Suppressor macrophage treated with lipopolysaccharide for 1 hour (primary cell): ENCODE data around the gene VRK1.
"Not testable (repeated sequence)": the region's sequence is repeated elsewhere in the genome, so short reads cannot be mapped to it uniquely, and the experiment has no call there.

Experiments
- DNase-seq, 3 donors: peaks; one replicate each; pipeline ENCODE4 v3.0.0-alpha.2; 2020 to 2022

Gene VRK1

GRCh38 chr14:96796851-96797581 lies at the start of gene VRK1:
TSS of gene VRK1 (plus strand) at chr14:96797382. CDS start at chr14:96833472, 36,090 bp downstream.
- DNase-seq = peak; percentile 98 to 99 (median 99)

DNA sequence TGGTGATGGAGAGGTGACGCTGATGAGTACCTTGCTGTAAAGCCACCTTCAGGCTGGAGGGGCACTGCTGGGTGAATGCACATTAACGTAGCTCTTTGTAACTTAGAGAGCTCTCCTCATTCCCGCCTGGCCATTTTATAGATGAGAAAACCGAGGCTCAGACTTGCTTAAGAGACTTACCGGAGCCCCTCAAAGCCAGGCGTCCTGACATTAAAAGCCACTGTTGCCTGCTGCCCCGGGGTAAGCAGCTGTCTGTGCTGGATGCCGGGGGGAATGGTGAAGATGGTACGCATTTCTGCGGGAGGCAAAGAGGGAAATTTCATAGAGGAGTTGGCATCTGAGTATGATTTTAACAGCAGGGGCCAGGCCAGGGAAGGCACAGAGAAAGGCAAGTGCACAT lies 49.6 kb upstream of the VRK1 start:
- no peak for DNase-seq

GRCh38 chr14:96748362-96748761 lies 48.8 kb upstream of the VRK1 start:
- no peak for DNase-seq

DNA sequence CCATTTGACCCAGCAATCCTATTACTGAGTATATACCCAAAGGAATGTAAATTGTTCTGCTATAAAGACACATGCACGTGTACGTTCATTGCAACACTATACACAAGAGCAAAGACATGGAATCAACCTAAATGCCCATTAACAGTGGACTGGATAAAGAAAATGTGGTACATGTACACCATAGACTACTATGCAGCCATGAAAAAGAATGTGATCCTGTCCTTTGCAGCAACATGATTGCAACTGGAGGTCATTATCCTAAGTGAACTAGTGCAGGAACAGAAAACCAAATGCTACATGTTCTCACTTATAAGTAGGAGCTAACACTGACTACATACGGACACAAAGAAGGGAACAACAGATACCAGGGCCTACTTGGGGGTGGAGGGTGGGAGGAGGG lies 45.7 kb upstream of the VRK1 start:
- DNase-seq = no peak

DNA sequence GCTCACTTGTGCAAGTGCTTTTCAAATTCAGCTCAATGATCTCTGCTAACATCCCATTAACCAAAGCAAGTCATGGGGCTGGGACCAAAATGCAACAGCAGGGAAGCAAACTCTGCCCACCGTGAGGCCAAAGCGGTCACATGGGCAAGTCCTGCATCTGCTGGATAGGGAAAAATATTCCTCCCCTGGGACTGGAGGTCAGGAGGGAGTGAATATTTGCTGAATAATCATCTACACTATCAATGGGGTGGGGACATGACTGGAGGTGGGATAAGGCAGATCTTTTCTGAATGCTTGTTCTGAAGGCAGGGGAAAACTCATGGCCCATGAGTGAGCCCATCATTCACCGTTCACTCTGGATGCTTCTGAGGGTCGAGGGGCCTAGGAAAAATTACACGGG lies 45.1 kb upstream of the VRK1 start:
- DNase-seq = no peak

GRCh38 chr14:96752594-96752993 lies 44.6 kb upstream of the VRK1 start:
- DNase-seq = no peak

DNA sequence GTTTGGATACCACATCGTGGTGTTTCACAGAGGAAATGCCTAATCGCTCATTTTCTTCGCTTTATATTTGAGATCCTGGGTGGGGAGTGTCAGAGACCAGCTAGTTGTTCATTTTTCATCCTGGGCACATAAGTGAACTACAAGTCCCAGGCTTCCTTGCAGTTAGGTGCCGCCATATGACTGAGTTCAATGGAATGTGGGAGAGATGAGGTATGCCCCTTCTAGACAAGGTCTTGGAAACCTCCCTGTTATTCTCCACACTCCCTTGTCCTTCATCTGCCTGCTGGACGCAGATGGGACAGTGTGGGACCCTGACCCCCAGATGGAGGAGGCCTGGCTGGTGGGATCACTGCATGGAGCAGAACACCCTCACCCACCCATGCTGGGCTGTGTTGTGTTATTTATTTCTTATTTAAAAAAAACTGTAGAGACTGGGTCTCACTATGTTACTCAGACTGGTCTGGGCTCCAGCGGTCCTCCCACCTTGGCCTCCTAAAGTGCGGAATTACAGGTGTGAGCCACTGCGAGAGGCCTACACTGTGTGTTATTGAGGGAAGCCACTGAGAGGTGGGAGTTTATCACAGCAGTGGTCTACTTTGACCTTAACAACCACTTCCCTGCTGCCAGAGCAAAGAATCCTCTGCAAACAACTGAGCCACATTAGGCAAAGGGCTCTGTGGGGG lies 42.9 kb upstream of the VRK1 start:
- no peak for DNase-seq

- no peak for DNase-seq
These were observed 42.4 kb upstream of the VRK1 start for GRCh38 chr14:96754845-96755184.

DNA sequence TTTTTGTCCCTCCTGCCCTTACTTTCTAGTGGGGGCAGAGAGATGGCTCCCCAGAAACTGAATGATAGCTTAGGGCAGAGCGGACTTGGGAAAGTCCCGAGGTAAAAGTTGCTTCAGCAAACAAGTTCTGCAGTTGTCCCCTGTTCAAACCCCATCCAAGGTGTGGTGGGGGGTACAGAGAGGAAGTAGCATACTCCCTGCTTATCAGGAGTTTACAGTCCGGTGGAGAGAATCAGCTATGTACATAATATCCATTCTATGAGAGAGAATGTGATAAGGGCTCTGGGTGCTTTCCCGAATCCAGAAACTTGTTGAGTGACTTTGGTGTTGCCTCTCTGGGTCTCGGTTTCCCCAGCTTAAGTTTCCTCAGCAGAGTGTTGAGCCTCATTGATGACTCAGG lies 40.4 kb upstream of the VRK1 start:
- no peak for DNase-seq

DNA sequence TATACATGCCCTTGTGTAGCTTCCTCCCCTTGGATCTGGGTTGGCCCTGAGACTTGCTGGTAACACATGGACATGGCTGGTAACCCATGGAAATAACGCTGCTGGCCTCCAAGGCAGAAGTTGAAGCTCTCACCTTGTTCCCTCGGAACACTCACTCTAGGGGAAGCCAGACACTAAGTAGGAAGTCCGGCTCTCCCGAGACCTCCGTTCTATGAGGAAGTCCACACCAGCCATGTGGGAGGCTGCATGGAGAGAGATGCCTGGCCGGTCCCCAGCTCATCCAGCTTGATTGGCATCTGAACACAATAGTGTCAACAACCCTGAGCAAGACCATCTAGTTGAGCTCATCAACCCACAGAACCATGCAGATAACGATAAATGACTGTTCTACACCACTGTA lies 39.7 kb upstream of the VRK1 start:
- peak in 2 of 3 donors; percentile 19 to 25 for DNase-seq

DNA sequence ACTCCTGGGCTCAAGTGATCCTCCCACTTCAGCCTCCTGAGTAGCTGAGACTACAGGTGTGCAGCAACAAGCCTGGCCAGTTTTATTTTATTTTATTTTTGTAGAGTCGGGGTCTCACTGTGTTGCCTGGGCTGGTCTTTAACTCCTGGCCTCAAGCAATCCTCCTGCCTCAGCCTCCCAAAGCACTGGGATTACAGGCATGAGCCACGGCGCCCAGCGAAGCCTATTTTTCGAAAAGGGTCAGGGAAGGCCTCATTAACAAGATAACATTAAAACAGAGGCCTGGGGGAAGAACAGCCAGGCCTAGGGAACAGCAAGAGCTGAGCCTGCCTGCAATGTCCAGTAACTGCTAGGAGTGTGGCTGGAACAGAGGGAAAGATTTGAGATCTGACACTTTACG lies 36.1 kb upstream of the VRK1 start:
- no peak for DNase-seq

DNA sequence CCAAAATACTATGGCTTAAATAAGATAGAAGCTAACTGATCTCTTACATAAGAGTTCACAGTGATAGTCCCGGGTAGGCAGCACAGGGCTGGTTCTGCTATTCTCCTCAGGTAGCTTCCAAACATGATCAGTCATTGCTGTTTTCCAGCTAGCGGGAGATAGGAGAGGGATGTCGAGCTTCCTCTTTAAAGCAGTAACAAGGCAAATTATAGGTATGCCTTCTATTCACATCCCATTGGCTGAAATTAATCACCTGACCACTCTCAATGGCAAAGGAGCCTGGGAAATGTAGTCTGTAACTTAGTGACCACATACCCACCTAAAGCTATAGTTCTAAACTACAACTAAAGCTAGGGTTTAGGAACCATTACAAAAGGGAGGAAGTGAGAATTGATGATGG lies 34.5 kb upstream of the VRK1 start:
- peak; percentile 54 to 72 (median 65) for DNase-seq

DNA sequence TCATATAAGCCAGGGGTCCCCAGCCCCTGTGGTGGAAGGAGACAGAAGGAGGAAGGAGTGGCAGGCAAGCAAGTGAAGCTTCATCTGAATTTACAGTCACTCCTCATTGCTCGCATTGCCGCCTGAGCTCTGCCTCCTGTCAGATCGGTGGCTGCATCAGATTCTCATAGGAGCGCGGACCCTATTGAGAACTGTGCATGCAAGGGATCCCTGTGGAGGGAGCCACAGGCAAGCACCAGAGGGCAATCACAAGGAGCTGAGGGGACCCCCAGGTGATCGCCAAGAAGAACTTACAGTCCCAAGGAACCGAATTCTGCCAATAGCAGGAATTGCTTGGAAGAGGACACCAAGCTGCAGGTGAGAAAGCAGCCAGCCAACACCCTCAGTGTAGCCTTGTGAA lies 33.2 kb upstream of the VRK1 start:
- DNase-seq = no peak

GRCh38 chr14:96765205-96765604 lies 32.0 kb upstream of the VRK1 start:
- DNase-seq = not testable (repeated sequence)

- DNase-seq = no peak
These were observed 24.3 kb upstream of the VRK1 start for GRCh38 chr14:96772929-96773328.

DNA sequence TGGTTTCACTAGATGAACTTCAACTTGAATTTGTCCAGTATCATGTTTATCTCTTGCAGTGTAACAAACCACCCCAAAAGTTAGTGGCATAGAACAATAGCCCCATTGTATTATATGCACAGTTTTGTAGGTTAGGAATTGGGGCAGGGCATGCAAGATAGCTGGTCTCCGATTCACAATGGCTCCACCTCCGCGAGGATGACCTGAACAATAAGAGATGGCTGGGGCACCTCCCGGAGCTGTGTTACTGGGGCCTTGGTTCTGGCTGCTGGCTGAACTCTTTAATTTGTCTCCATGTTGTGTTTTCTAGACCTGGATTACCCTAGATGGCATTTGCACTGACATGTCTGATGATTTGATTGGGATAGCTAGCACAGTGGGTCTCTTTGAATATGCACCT lies 20.4 kb upstream of the VRK1 start:
- no peak for DNase-seq

DNA sequence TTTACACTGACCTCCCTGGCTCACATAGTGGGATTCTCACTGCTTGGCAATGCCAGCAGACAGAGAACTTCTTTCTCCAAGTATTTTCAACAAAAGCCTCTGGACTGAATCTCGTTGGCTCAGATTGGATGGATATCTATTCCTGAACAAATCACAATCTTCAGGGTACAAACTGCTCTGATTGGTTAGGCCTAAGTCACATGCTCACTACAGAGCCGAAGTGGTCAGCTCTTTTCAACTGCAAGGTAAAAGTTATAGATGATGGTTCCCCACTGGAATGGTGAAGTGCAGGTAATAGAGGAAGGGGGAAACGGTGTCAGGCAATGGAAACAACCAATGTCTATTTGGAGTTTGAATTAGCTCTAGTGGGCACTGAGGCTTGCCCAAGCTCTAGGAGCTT lies 16.7 kb upstream of the VRK1 start:
- DNase-seq = no peak

DNA sequence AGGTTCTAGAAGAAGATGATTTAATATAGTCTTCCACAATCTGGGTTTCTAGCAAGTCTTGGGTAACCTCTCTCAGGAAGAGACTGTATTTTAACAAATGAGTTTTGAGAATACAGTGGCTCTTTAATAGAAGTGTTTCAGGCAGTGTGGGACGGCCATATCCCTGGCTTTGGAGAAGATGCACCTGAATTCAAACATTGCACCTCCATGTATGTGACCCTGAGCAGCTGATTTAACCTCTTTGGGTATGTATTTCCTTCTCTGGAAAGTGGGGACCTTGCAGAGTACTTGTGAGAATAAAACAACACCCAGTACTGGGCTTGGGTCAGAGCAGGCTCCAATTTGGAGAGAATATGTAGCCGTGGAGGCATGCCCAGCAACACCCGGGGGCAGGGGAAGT lies 15.8 kb upstream of the VRK1 start:
- DNase-seq = no peak

DNA sequence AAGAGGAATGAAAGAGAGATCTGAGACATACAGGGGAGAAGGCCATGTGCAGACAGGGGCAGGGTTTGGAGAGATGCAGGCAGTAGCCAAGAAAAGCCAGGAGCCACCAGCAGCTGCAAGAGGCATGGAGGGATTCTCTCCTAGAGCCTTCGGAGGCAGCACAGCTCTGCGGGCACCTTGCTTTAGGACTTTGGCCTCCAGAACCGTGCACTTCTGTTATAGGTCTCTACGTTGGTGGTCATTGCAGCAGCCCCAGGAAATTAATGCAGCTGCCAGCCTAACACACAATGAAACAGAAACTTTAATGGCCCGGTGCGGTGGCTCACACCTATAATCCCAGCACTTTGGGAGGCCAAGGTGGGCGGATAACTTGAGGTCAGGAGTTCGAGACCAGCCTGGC lies 14.7 kb upstream of the VRK1 start:
- DNase-seq = no peak

- DNase-seq = no peak
These were observed 13.9 kb upstream of the VRK1 start for GRCh38 chr14:96783043-96783914.

- peak; percentile 85 to 94 (median 94) for DNase-seq
These were observed 13.3 kb upstream of the VRK1 start for GRCh38 chr14:96783915-96784224.

DNA sequence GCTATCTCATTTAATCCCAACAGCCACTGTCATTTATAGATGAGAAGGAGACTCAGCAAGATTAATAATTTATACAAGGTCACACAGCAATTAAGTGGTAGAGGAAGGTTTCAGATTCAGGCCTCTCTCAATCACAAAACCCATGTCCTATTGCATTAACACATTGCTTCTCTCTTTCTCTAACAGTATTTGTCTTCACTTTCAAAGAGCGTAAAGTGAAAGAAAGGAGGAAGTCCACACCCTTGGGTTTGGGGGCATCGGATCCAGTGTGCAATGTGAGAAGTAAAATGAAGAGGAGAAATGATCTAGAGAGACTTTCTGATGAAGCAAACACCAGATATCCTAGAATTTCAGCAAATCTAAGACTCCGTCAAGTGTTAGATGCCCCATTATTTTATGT lies 7.0 kb upstream of the VRK1 start:
- DNase-seq = peak in 1 of 3 donors; percentile 38

- peak in 1 of 3 donors; percentile 31 for DNase-seq
These were observed 6.5 kb upstream of the VRK1 start for GRCh38 chr14:96790706-96791105.

DNA sequence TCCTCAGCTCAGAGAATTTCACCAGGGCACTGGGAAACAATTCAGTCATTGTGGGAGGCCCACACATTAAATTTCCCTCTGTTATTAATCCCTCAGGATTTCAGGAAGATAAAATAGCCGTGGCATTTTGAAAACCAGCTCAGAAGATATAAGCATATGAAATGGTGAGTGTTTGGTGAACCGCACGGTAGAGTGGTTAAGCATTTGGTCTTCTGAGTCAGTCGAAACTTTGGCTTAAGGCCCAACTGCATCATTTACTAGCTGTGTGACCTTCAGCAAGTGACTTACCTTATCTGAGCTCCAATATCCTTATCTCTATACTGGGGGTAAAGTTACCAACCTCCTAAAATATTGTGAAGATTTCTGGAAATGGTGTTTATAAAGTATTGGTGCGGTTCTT lies 5.2 kb upstream of the VRK1 start:
- DNase-seq = no peak
